DOHH2 (cell line): ENCODE data around the gene RPGR.

Experiments used
- CTCF ChIP-seq: fragments of 200-600 bp; sonication (generic); IDR thresholded peaks from one replicate; pipeline ENCODE4 v1.5.1; 2014; ENCODE audit warnings: antibody characterized with exemption, mild to moderate bottlenecking, low read depth, low read length; ENCODE audit not compliant: poor library complexity, severe bottlenecking
- EZH2phosphoT487 ChIP-seq: fragments of 200-600 bp; sonication (generic); IDR thresholded peaks from 2 replicates; pipeline ENCODE4 v1.6.1; 2017; ENCODE audit warnings: borderline replicate concordance, mild to moderate bottlenecking, antibody characterized with exemption, low read length, moderate library complexity, mixed read lengths

DNA sequence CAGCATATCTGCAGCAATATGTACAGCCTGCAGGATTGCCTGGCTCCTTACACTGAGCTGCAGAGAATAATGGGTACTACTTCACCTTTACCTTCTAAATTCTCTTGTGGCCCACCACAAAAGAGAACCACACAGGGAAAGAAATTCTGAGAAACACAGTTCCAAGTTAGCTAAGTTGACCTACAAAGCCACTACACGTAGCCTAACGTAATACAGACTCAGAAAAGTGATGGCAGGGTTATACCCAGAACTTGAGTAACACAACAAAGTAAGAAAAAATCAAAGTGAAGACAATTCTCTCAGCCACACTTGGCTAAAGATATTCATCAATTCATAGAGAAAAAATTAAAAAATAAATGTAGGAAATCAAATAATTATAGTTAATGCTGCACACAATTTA lies 80.3 kb downstream of the RPGR start:
- TF ChIP-seq CTCF (no peak), EZH2phosphoT487 (no peak)
